HG02678 (cell line): ENCODE measurements around the gene TARS3.
"Not testable (repeated sequence)": the region's sequence is repeated elsewhere in the genome, so short reads cannot be mapped to it uniquely, and the experiment has no call there.

Source experiments
- ATAC-seq: cut with Tn5 transposase; IDR thresholded peaks from one replicate; pipeline ENCODE4 v1.9.1; 2021; ENCODE audit warnings: mild to moderate bottlenecking, moderate library complexity; ENCODE audit not compliant: unreplicated experiment

Gene TARS3

DNA sequence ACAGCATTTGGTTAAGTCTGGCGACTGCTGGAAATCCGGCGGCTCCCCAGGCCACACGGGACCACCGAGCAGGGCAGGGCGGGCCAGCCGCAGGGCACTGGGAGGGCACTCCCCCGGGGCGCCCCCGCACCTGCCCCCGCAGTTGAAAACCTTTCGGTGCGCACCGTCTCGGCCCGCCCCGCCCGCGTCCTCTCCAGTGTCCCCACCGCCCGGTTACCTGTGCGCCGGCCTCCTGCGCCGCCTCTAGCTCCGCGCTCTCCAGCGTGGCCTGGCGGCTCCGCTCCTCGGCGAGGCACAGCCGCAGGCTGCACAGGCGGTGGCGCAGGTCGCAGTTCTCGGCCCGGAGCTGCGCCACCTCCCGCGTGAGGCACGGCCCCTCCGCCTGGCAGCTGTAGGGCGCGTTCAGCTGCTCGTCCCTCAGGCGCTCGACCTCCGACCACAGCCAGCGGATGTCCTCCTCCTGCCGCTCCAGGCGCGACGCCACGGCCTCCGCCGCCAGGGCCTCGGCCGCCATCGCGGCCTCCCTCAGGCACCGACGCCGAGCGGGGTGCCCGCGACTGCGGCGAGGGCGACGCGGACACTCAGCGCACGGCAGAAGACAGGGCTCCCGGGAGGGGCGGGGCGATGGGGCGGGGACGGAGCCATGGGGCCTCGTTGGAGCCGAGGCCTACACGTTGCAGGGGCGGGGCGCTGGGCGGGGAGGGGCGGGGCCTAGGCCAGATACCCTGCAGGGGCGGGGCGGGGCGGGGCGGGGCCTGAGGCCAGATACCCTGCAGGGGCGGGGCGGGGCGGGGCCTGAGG is at the start of gene TARS3:
TARS3 (minus strand) TSS at position 600 of the 801 bp plus-strand sequence; CDS start at position 514, 86 bp downstream.
- peak; percentile 86 for ATAC-seq

DNA sequence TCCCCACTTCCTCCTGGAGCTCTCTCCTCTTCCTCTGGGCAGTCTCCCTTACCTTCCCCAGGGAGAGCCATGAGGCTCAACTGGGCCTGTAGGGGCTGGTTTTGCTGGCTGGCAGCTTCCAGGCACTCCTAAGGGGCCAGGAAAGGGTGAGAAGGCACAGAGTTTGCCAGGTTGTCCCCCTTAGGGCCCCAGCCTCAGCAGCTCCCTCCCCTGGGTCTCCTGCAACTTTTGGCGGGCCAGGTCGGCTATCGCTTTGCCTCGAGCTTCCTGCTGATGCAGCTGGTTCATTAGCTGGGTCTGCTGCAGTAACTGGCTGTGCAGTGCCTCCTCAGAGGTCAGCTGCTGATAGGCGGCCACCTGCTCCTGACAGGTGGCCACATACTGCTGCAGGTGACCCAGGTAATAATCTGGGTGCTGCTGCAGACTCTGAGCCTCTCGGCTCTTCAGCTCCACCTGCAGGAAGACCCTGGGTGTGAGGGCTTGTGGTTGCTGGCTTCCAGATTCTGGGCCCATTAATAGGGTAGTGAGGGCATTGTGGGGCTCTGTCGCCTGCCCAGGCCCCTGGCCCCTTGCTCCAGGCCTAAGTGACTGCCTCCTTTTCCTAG is 49.3 kb upstream of the TARS3 start:
- no peak for ATAC-seq

DNA sequence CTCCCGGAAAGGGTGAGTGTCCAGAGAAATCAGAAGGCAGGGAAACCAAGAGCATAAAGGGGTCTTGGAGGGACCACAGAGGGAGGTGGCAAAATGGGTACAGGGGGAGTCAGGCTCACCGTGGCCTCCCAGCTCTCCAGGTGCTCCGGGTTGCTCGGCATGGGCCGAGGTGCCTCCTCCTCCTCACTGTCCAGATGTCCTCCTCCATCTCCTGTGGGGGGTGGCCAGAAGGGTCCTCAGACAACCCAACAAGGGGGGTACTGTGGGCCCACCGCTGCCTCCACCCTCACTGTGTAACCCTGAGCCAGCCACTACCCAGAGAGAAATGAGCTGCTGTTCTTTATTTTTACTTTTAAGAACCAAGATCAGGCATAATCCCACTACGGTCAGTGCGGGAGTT is 48.6 kb upstream of the TARS3 start:
- ATAC-seq: no peak

DNA sequence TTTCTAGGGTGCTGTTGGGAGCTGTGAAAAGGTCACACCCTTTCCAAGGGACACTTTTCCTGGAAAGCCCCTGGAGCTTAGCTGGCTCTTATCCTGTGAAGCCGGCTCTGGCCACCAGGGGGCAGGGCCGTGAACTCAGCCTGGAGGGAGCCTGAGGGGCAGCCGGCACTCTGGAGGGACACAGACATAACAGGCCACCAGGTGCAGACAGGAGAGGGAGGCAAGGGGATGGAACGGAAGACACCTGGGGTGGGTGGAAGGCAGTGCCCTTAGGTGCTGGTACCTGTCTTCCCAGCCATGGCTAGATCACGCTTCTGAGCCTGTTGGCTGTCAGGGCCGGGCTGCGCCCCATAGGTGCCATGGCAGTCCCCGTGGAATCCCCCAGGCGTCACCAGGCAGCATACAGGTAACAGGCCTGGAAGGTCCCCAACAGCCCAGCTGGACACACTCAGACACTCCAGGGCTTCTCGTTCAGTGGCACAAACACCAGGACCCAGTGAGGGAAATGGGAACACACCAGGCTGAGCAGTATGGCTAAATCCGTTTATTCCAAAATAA is 42.9 kb upstream of the TARS3 start:
- not testable (repeated sequence) for ATAC-seq

DNA sequence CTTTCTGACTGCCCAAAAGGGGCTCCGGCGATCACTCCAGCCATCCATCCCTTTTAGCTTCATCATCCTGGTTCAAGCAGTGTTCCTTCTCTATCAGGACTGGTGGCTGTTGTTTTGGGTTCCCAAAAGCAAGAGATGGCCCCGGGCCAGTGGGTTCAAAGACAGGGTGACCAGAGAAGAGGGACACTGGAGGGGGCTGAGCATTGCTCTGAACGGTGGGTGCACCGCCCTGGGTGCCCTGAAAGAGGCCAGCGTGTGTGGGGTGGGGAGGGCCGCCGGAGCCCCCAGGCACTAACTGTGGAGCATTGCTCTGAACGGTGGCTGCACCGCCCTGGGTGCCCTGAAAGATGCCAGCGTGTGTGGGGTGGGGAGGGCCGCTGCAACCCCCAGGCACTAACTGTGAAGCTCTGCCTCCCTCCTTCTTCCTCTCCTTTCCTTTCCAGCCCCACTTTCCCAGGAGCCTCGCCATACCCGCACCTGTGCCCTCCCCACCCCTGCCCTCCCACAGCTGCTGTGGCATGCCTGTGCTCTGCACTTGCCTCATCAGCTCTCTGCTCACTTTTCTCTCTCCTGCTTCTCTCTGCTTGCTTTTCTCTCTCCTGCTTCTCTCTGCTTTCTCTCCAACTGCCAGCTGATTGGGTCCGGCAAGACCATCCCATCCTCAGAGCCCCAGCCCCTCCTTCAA is 41.6 kb upstream of the TARS3 start:
- no peak for ATAC-seq

DNA sequence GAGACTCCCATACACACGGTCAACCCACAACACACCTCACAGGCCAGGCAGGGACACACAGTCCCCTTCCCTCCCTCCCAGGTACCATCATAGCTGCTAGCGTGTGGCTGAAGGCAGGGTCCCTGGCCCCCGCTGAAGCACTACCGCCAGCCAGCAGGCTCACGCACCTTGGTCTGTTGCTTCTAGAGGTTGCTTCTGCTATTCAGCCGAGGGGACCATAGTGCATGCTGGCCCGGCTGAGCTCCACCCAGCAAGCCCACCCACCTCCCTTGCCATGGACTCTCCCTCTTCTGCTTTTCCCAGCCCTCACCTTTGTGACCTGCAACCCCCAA is 41.0 kb upstream of the TARS3 start:
- ATAC-seq: not testable (repeated sequence)

DNA sequence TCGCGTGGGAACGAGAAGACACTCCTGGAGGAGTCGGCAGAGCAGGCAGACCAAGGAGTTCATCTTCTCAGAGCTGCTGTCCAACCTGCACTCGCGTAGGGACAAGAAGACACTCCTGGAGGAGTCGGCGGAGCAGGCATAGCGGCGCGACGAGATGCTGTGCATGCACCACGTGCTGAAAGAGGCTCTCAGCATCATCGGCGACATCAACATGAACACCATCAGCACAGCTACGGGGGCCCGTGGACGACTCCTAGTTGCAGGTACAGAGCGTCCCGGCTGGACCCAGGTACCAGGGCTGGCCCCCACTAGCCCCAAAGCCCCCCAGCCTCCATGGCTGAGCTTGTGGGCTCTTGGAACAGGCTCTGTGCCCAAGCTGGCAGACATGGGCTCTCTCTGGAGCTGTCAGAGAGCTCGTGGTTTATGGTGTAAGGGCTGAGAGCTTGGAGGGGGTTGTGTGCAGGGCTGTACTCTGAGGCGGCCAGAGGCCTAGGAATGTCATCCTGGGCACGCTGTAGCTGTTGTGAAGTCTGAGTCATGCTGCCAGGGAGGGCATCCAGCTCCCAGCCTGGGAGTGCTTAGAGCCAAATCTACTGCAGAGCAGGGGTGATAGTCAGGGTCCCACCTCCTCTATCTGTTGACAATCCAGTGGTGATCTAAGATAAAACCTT is 40.5 kb upstream of the TARS3 start:
- not testable (repeated sequence) for ATAC-seq

DNA sequence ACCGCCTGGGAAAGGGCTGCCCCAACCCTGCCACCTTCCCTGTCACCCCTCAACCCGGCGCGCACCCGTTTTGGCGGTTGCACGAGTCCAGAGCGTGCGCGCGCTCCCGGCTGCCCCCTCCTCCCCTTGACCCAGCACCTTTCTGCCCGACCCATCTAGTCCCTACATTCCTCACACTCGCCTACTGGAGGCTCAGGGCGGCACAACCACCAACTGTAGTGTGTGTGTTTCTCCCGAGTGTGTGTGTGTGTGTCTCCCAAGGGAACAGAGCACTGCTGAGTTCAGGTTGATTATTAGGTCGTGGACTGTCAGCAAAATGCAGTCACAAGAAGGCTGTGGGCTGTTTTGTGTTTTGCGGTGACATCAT is 22.4 kb upstream of the TARS3 start:
- peak; percentile 29 for ATAC-seq

DNA sequence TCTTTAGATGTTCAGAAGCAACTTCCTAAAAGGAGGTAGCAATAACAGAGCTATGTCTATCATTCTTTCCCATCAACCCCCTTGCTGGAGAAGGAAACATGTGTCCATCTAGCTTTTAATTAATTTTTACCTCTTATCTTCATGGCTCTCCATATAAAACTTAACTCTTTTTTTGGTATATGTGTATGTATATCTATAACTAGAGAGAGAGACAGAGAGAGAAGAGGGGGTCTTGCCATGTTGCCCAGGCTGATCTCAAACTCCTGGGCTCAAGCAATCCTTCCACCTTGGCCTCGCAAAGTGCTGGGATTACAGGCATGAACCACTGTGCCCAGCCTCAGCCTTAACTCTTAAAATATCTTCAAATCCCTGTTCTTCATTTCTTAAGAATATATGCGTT is 10.6 kb upstream of the TARS3 start:
- ATAC-seq: not testable (repeated sequence)

DNA sequence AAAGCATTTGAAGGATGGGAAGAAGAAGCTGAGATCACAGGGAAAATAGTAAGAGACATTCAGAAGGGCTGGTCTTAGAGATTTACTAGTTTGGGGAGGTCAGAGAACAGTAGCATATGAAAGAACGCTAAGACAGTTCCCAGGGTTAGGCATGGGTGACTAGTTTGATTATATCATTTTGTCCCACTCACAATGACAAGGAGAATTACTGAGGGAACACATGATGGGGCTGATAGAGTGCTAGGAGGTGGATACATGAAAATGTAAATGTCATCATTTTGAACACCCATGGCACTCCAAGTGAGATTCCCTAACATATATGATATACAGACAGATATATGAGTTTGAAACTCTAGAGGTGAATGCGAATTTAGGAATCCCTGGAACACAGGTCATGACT is 9.3 kb upstream of the TARS3 start:
- no peak for ATAC-seq

DNA sequence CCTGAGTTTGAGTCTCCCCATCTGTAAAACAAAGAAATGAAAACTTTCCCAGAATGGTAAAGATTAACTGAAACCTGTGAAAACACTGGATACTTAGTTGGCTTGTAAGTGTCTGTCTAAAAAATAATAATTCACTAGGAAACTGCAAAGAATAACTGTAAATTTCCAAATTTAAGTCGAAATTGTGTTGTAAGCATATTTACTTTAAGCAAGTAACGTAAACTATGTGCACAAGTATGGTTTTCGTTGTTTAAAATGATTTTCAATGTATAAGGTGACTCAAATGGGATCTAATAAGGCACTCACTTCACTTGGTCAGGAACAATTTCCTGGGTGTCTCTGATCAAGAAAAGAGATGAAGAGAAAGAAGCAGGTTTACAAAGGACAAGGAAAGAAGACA is 8.5 kb upstream of the TARS3 start:
- ATAC-seq: no peak

DNA sequence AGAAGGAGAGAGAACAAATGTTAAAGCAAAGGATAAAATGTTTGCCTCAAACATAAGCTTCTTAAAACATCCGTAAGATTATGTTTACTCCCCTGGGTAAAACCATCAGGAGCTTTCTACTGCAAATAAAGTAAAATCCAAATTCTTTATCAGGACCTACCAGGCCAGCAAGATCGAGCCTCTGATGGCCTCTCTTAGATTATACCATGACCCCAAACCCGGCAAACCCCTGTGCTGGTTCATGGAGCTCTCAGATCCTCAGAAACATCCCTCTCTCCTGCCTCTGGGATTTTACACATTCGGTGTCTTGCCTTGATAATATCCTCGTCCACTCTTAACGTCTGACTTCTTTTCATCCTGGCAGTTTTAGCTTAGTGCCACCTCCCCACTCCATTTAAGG is 7.5 kb upstream of the TARS3 start:
- ATAC-seq: no peak

DNA sequence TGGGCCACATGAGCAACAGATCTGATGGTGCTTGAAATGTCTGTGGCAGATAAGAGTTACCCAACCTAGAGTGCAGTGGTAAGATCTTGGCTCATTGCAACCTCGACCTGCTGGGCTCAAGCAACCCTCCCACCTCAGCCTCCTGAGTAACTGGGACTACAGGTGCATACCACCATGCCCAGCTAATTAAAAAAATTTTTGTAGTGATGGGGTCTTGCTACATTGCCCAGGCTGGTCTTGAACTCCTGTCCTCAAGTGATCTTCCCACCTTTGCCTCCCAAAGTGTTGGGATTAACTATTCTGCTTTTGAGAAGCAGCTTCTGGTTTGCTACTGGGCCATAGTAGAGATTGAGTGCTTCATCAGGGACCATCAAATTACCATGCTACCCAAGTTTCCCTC is 2.9 kb upstream of the TARS3 start:
- no peak for ATAC-seq

DNA sequence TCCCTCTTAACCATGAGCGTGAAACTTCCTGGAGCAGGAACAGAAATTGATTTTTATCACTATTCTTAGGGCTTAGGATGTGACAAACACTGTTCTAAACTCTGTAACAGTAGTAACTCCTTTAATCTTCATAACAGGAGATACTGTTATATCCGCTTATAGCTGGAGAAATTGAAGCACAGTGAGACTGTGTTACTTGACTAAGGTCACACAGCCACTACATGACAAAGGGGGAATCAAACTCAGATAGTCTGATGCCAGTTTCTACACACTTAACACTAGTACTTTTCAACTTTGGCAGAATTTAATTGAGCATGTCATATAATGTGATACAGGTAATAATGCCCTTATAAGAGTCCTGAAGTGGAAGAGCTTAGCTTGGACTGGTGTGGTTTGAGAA is 800 bp upstream of the TARS3 start:
- no peak for ATAC-seq

DNA sequence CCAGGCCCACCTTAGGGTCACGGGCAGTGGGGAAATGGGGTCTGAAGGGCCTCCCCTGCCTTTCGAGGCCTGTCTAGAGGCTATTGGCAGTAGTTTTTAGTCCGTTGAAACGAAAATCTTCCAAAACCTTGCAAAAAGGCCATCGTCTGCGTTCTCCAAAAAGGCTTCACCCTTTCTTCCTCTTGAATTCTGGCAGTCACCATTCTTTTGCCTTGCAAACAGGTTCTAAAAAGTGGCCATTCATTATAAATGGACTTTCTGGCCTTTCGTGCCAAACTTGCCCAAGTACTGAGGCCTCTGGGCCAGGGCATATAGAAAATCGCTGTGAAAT is 367 bp upstream of the TARS3 start:
- no peak for ATAC-seq

DNA sequence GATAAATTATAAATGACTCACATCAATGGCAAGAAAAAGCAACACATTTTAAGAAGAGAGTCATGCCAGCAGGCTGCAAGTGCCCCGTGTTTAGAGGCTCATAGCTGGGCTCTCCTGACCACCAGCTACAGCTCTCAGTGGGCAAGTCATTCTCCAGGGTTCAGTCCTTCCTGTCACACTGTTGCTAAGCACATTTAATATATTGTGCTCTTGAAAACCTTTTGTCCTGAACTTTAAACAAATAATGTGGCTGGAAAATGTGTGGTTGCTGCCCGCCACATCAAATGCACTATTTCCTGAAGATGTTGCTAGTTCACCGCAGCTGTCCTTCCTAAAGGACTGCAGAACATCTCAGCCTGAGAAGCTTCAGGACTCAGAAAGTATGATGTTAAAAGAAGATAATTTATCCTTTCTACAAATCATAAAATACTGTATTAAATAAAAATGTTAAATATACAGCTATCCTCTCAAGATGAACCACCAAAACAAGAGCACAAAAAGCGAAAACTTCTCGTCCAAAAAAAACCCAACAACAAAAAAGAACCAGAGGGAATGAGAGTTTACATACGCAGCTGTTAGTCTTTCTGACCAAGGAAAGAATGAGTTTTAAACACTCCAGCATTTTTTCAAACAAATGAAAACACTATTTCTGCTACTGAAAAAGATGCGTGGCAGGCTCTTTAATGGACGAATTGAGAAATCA is 951 bp downstream of the TARS3 start:
- ATAC-seq: peak; percentile 49

DNA sequence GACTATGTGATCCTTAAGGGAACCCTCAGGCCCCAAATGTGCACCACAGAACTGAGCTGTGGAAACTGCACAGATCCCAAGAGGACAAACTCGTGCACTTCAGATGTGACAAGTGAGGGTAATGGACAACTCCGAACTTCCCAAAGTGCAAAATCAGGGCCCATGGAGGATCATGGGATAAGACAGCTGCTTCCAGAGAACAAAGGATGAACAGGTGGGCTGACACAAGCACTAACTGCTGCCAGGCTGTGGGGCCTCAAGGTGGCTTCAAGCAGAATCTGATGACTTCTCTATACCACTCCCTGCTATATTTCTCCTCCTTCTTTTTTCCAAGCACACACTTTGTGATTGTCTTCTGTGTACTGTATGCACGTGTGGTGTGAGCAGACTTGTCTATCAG is 5.4 kb downstream of the TARS3 start:
- no peak for ATAC-seq

DNA sequence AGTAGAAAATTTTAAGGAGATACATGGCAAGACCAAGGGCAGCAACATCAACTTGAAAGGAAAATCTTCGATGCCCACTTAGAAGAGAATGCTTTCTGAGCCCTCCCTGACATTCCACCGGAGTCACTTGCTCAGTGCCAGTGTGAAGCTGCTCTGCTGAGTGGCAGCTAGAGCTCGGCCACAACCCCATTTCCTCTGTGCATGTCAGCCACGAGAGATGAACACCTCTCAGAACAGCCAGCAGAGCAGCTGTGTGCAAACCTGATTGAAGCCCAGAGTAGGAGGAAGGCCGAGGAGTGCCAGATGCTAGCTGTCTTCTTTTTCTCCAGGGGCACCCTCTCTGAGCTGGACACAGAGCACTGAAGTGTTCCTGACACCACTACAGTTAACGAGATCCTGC is 12.2 kb downstream of the TARS3 start:
- ATAC-seq: no peak

DNA sequence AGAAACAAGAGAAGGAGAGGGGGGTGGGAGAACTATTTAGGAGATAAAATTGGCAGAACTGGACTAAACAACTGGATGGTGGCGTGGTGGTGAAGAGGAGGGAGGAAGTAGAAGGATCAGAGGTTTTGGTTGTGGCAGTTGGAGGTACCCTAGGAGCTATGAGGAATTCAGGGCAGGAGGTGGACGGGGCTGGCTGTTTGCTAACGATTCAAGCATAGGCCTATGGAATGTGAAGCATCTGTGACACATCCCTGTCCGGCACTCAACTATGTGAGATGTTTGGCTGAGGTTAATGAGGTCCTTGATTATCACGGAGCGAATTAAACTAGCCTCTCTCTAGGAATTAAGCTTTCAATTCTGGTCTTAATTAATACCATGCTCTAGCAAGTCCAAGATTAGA is 13.5 kb downstream of the TARS3 start:
- no peak for ATAC-seq

DNA sequence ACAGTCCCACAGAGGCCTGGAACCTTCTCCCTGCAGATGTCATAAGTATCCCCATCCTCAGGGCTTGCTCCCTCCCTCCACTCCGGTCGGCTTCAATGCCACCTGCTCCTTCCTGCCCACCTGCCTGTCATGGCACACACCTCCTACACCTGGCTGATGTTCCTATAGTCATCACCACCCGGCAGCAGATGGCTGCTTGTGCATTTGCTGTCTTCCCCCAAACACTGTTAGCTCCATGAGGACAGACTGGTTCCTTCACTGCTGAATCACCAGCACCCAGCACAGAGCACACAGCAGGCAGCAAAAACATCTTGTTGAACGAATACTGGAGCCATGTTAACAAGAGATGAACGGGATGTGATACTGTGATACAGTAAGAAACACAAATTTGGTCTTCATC is 14.8 kb downstream of the TARS3 start:
- ATAC-seq: no peak

DNA sequence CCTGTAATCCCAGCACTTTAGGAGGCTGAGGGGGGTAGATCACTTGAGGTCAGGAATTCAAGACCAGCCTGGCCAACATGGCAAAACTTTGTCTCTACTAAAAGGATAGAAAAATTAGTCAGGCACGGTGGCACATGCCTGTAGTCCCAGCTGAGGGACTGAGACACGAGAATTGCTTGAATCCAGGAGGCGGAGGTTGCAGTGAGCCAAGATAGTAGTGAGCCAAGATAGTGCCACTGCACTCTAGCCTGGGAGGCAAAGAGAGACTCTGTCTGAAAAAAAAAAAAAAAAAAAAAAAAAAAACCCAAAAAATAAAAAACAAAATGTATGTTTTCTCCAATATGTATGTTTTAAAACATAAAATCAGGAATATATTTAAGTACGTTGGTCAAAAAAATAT is 16.3 kb downstream of the TARS3 start:
- ATAC-seq: no peak
